Thyroid gland (tissue), 4 donors: ENCODE results near the gene FAM124A.

Experiments used
- CTCF ChIP-seq, 6 experiments: fragments of 200-600 bp in 3 of 6; fragments of 450-650 bp in 3 of 6; sonication (generic) in 3 of 6; IDR thresholded peaks; one replicate each; pipeline ENCODE4 v1.5.1; 2016 to 2019; ENCODE audit warnings: antibody characterized with exemption in 6 of 6, mild to moderate bottlenecking in 2 of 6, inconsistent platforms in 1 of 6, moderate library complexity in 1 of 6
- POLR2A ChIP-seq, 2 donors: fragments of 450-650 bp; IDR thresholded peaks; one replicate each; pipeline ENCODE4 v1.6.1; 2017; ENCODE audit warnings: antibody characterized with exemption in 2 of 2, mild to moderate bottlenecking in 2 of 2, moderate library complexity in 1 of 2

GRCh38 chr13:51330791-51331190 lies 108.6 kb downstream of the FAM124A start:
- TF ChIP-seq CTCF (IDR thresholded peaks at IDR 0.05) (no peak), POLR2A (IDR thresholded peaks at IDR 0.05) (no peak)
